GM12874 (cell line): ENCODE data around the gene CCDC106.

Experiments used
- TF ChIP-seq, protein P1 (sequence below): IDR thresholded peaks from 2 replicates; pipeline ENCODE4 v1.5.1; 2011; ENCODE audit warnings: low read depth, mild to moderate bottlenecking, control low read depth, low read length, moderate library complexity; ENCODE audit not compliant: insufficient read depth

CCDC106 gene

GRCh38 chr19:55644842-55645511 is 3.0 kb upstream of the CCDC106 start:
- TF ChIP-seq, protein P1, sequence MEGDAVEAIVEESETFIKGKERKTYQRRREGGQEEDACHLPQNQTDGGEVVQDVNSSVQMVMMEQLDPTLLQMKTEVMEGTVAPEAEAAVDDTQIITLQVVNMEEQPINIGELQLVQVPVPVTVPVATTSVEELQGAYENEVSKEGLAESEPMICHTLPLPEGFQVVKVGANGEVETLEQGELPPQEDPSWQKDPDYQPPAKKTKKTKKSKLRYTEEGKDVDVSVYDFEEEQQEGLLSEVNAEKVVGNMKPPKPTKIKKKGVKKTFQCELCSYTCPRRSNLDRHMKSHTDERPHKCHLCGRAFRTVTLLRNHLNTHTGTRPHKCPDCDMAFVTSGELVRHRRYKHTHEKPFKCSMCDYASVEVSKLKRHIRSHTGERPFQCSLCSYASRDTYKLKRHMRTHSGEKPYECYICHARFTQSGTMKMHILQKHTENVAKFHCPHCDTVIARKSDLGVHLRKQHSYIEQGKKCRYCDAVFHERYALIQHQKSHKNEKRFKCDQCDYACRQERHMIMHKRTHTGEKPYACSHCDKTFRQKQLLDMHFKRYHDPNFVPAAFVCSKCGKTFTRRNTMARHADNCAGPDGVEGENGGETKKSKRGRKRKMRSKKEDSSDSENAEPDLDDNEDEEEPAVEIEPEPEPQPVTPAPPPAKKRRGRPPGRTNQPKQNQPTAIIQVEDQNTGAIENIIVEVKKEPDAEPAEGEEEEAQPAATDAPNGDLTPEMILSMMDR = no peak

DNA sequence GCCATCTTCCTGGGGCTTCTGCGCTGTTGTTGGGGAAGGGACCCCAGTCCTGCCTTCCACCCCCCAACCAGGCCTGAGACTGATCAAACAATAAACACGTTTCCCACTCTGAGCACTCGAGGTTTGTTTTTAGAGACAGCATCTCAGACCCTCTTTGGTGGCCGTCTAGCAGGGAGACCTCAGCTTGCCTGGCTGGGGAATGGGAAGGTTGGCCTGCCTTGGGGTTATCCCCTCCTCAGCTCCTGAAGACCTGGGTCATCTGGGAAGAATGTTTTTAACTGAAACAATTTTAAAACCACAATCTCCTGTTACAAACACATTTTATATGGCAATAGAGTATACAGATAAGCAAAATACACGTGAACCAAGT is 2.5 kb upstream of the CCDC106 start:
- TF ChIP-seq, protein P1 = no peak

DNA sequence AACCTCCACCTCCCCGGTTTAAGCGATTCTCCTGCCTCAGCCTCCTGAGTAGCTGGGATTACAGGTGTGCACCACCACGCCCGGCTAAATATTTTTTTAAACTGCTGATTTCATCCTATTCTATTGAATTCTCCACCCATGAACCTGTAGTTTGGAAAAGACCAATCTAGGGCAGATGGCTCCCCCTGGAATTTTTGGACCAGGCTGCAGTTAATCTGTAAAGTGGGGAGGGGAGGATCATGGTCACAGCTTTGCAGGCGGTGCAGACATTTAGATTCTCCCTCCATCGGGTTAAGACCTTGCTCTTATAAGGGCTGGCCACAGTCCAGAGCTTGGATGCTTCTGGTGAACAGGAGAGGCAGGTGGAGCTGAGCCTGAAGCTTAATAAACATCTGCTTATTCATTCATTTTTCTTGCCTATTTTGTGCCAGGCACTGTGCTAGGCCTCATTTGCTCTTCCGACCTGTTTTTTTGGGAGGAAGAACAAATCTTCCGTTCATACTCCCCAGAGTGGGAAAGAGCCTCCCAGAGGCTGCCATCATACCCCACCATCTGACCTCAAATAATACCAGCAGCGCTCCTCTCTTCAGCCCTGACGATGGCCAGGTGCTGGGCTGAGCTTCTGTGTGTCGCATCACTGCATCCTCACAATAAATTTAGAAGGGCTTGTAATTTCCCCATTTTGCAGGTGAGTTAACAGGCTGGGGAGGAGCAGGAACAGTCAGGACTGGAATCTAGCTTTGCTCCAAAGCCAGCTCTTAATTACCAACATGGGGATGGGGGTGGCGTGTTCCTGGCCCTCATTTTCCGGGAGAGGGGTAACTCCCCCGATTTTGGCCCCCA is 902 bp upstream of the CCDC106 start:
- TF ChIP-seq, protein P1 = no peak

GRCh38 chr19:55648585-55649267 is 714 bp downstream of the CCDC106 start:
- TF ChIP-seq, protein P1 = no peak

- TF ChIP-seq, protein P1 = no peak
Measured at GRCh38 chr19:55649268-55650125, 1.5 kb downstream of the CCDC106 start.

DNA sequence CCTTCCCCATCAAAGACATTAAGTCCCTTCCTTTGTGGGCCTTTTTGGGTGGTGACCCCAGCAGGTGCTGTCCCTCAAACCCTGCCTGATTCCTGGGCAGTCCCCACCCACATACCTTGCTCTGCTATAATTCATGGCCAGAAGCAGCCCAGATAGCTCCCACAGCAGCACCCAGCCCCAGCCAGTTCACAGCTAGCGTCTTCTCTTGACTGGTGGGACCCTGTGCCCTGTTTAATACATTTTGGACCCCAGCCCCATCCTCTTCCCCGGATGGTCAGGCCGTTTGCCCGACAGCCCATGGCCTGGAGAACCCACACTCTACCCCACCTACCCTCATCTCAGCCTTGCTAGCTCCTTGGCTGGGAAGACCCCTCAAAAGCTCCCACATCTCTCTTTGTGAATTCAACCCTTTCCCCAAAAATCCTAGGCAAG is 2.1 kb downstream of the CCDC106 start:
- TF ChIP-seq, protein P1 = no peak
